NT2/D1 (cell line): ENCODE measurements around the gene SCYL1.

Source experiments
- SUZ12 ChIP-seq: IDR thresholded peaks from 2 replicates; pipeline ENCODE4 v1.6.1; 2011; ENCODE audit not compliant: insufficient read length, insufficient read depth; ENCODE audit errors: extremely low read depth
- YY1 ChIP-seq: IDR thresholded peaks from 2 replicates; pipeline ENCODE4 v1.6.1; 2011; ENCODE audit not compliant: insufficient read length, insufficient read depth
- ZNF274 ChIP-seq: IDR thresholded peaks from 2 replicates; pipeline ENCODE4 v1.6.1; 2011; ENCODE audit warnings: mild to moderate bottlenecking, low read depth, low read length

DNA sequence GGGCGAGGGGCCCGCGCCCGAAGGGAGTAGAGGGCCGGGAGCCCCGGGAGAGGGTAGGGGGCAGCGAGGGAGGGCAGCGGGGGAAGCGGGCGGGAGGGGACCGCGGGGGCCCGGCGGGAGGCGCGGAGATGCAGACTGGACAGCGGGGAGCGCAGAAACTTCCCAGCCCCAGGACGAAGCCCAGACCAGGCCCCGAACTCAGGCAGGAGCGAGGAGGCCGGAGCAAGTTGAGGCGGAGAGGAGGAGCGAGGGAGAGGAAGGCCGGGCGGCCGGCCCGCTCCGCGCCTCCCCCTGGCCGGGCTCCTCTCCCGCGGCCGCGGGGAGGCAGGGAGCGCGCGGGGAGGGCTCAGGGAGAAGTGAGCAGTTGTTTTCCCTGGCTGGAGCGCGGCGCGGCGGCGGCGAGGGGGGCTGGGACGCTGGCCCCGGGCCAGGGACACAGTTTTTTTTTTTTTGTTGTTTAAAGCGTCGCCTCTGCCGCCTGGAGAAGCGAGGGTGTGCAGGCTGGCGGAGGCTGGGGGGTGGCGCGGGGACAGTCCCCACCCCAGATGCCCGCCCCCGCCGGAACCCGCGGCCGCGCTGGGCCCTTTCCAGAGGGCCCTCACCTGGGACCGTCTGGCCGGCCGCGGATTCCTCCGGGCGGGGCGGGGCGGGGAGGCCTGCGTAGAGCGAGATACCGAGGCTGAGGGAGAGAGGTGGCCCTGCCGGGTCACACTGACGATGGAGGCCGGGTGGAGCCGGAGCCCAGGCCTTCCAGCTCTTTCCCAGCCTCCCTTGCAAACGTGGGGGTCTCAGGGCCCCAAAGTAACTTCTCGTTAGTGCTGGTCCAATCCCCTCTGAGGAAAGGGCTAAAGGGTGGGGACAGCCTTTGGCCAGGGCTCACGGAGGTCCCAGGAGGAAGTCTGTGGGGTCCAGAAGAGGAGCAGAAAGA lies 33.4 kb downstream of the SCYL1 start, which contains the start of gene LTBP3:
- TF ChIP-seq YY1: no peak
- TF ChIP-seq SUZ12: no peak
- TF ChIP-seq ZNF274: no peak
